Skeletal muscle satellite cell (primary cell): ENCODE results near the gene CISD3.
"Not testable (repeated sequence)": the region's sequence is repeated elsewhere in the genome, so short reads cannot be mapped to it uniquely, and the experiment has no call there.

Source experiments
- H3K27me3 ChIP-seq: 2 replicates; pipeline ENCODE4 v1.7.0; 2013; ENCODE audit warnings: low read length; ENCODE audit not compliant: control insufficient read depth, insufficient read depth
- H3K36me3 ChIP-seq: 2 replicates; pipeline ENCODE4 v1.7.0; 2013; ENCODE audit warnings: mild to moderate bottlenecking, control low read depth, low read length; ENCODE audit not compliant: insufficient read depth
- H3K4me1 ChIP-seq: 2 replicates; pipeline ENCODE4 v1.7.0; 2013; ENCODE audit warnings: low read length; ENCODE audit not compliant: control insufficient read depth, insufficient read depth
- H3K4me2 ChIP-seq: 2 replicates; pipeline ENCODE4 v1.7.0; 2013; ENCODE audit warnings: mild to moderate bottlenecking, low read length
- H3K4me3 ChIP-seq: 2 replicates; pipeline ENCODE4 v1.7.0; 2013; ENCODE audit warnings: low read length
- H3K9ac ChIP-seq: 2 replicates; pipeline ENCODE4 v1.7.0; 2013; ENCODE audit warnings: mild to moderate bottlenecking, low read depth, low read length, moderate library complexity
- H3K9me3 ChIP-seq: replicated peaks from 2 replicates; pipeline ENCODE4 v1.7.0; 2013; ENCODE audit warnings: mild to moderate bottlenecking, control low read depth, low read length

Gene CISD3

GRCh38 chr17:38719943-38720641 lies 10.0 kb upstream of the CISD3 start:
- H3K4me2 ChIP-seq: no peak overlapping the region
- no peak overlapping the region for H3K9ac ChIP-seq
- no peaks in the 10 kb centered on the region for H3K27me3 ChIP-seq
- H3K4me3 ChIP-seq: no peak overlapping the region
- H3K9me3 ChIP-seq: no peaks in the 10 kb centered on the region
- peaks cover 9% of the 10 kb centered on the region for H3K4me1 ChIP-seq
- H3K36me3 ChIP-seq: peaks cover 24% of the 10 kb centered on the region

- peaks cover 25% of the 10 kb centered on the region for H3K36me3 ChIP-seq
- H3K4me1 ChIP-seq: peaks cover 12% of the 10 kb centered on the region
- H3K27me3 ChIP-seq: no peaks in the 10 kb centered on the region
- no peaks in the 10 kb centered on the region for H3K9me3 ChIP-seq
- no peak overlapping the region for H3K4me2 ChIP-seq
- no peak overlapping the region for H3K9ac ChIP-seq
- H3K4me3 ChIP-seq: no peak overlapping the region
These were observed 9.2 kb upstream of the CISD3 start for GRCh38 chr17:38720941-38721340.

GRCh38 chr17:38721802-38722201 lies 8.3 kb upstream of the CISD3 start:
- Histone ChIP-seq H3K4me3 (no peak overlapping the region), H3K9ac (no peak overlapping the region), H3K4me1 (peaks cover 12% of the 10 kb centered on the region), H3K9me3 (no peaks in the 10 kb centered on the region), H3K36me3 (peaks cover 23% of the 10 kb centered on the region), H3K27me3 (no peaks in the 10 kb centered on the region), H3K4me2 (no peak overlapping the region)

GRCh38 chr17:38724337-38724988 lies 5.7 kb upstream of the CISD3 start:
- Histone ChIP-seq H3K27me3 (no peaks in the 10 kb centered on the region), H3K4me1 (peaks cover 15% of the 10 kb centered on the region), H3K9ac (no peak overlapping the region), H3K9me3 (no peaks in the 10 kb centered on the region), H3K4me2 (peak overlapping the region; percentile 52), H3K4me3 (no peak overlapping the region), H3K36me3 (peaks cover 18% of the 10 kb centered on the region)

- H3K4me1 ChIP-seq: peaks cover 19% of the 10 kb centered on the region
- no peaks in the 10 kb centered on the region for H3K9me3 ChIP-seq
- H3K36me3 ChIP-seq: peaks cover 18% of the 10 kb centered on the region
These were observed 5.1 kb upstream of the CISD3 start for GRCh38 chr17:38725066-38725465.

GRCh38 chr17:38726145-38726544 lies 4.0 kb upstream of the CISD3 start:
- H3K9ac ChIP-seq, H3K4me2 ChIP-seq, H3K9me3 ChIP-seq, H3K4me3 ChIP-seq, H3K27me3 ChIP-seq: not testable (repeated sequence)
- peaks cover 23% of the 10 kb centered on the region for H3K4me1 ChIP-seq
- peaks cover 13% of the 10 kb centered on the region for H3K36me3 ChIP-seq

More at GRCh38 chr17:38725066-38725465, 5.1 kb upstream of the CISD3 start:
- Histone ChIP-seq H3K4me3 (no peak overlapping the region), H3K9ac (no peak overlapping the region), H3K27me3 (no peaks in the 10 kb centered on the region), H3K4me2 (peak overlapping the region; percentile 52)

- H3K9me3 ChIP-seq: no peaks in the 10 kb centered on the region
- H3K4me1 ChIP-seq: peaks cover 39% of the 10 kb centered on the region
- no peaks in the 10 kb centered on the region for H3K27me3 ChIP-seq
- no peak overlapping the region for H3K9ac ChIP-seq
- no peak overlapping the region for H3K4me3 ChIP-seq
- no peak overlapping the region for H3K4me2 ChIP-seq
- H3K36me3 ChIP-seq: peaks cover 11% of the 10 kb centered on the region
These were observed 2.4 kb upstream of the CISD3 start for GRCh38 chr17:38727736-38728135.

GRCh38 chr17:38728290-38728831 lies 1.8 kb upstream of the CISD3 start:
- H3K9ac ChIP-seq: no peak overlapping the region
- H3K36me3 ChIP-seq: peaks cover 14% of the 10 kb centered on the region
- H3K27me3 ChIP-seq: no peaks in the 10 kb centered on the region
- H3K4me1 ChIP-seq: peaks cover 39% of the 10 kb centered on the region
- H3K4me3 ChIP-seq: no peak overlapping the region
- H3K9me3 ChIP-seq: no peaks in the 10 kb centered on the region
- no peak overlapping the region for H3K4me2 ChIP-seq

- Histone ChIP-seq H3K4me1 (peaks cover 36% of the 10 kb centered on the region), H3K27me3 (no peaks in the 10 kb centered on the region), H3K9me3 (no peaks in the 10 kb centered on the region), H3K4me3 (peak overlapping the region; percentile 88), H3K36me3 (peaks cover 24% of the 10 kb centered on the region), H3K9ac (peak overlapping the region; percentile 81), H3K4me2 (peak overlapping the region; percentile 94)
These were observed 714 bp upstream of the CISD3 start for GRCh38 chr17:38729368-38729885.

- H3K9ac ChIP-seq: peak overlapping the region; percentile 81
- H3K9me3 ChIP-seq: no peaks in the 10 kb centered on the region
- no peaks in the 10 kb centered on the region for H3K27me3 ChIP-seq
- H3K4me3 ChIP-seq: peak overlapping the region; percentile 88
- H3K4me2 ChIP-seq: peak overlapping the region; percentile 94
- peaks cover 25% of the 10 kb centered on the region for H3K36me3 ChIP-seq
- H3K4me1 ChIP-seq: peaks cover 35% of the 10 kb centered on the region
These were observed 612 bp downstream of the CISD3 start for GRCh38 chr17:38730526-38731379.
